ENCODE measurements around the gene ANXA10. TPM values are rescaled to one million over a fixed set of nuclear protein-coding genes. Genes with fewer than 3 reads are reported as not detected.
A peak's percentile ranks its signal among the peaks of the same experiment; 100 is the strongest.

ANXA10 gene
- total and polyA plus RNA-seq, 2 of the 4 experiments (the other 2 are of a cell fraction) = 0.44 to 0.72 TPM

DNA sequence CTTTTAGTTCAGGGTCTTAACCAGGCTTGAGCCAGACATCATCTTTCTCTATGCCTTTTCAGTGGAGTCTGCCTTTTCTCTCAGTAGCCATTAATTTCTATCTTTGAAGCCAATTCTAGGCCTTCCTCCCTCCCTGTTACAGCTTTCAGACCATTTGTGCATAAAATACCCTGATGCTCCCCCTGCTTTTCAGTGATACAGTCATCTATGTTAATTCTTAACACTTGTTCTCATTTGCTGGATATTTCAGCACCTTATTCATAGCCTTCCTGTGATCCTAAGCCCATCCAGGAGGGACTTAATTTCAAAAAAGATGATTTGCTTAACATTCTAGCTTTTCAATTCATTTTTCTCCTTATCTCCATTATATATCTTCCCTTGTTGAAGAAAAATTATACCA is 42.3 kb downstream of the ANXA10 start:
- ChIA-PET CTCF (interaction anchor here (0.6 kb wide), 1 partner anchor 10 kb away, joined by 4 read pairs; no protein-coding TSS in a partner anchor), POLR2A (ENCODE audit: unreplicated experiment) (no interaction called here)
- intact Hi-C loops (cut with micrococcal nuclease) (no loop called here), in situ Hi-C loops (cut with MboI; ENCODE audit: low sequenced_read_pairs) (no loop called here), dilution Hi-C loops (cut with HindIII; ENCODE audit: low sequenced_read_pairs, unreplicated experiment) (no loop called here)
- Histone ChIP-seq H2AFZ (replicated peaks; ENCODE audit: low read length, poor library complexity) (no peak overlapping the region), H4K5ac (ENCODE audit: low read depth, low read length) (no peak overlapping the region), H3K4me3 (ENCODE audit: insufficient read depth, low read depth, low read length) (no peak overlapping the region), H3K79me1 (ENCODE audit: low read depth in 1 of 2, low read length in 2 of 2) (no peaks in the 10 kb centered on the region), H2BK5ac (ENCODE audit: low read depth, low read length, poor library complexity, severe bottlenecking) (no peak overlapping the region), H3K4me1 (ENCODE audit: control insufficient read depth, insufficient read depth, low read length) (no peaks in the 10 kb centered on the region), H3K27me3 (ENCODE audit: control insufficient read depth, insufficient read depth, low read length) (no peaks in the 10 kb centered on the region), H2BK120ac (ENCODE audit: low read depth, low read length) (no peak overlapping the region), H4K8ac (ENCODE audit: low read depth in 2 of 2, low read length in 2 of 2) (no peak overlapping the region), H3K9me1 (ENCODE audit: insufficient read depth, low read length) (no peaks in the 10 kb centered on the region), H3K9ac (ENCODE audit: low read depth, low read length) (no peak overlapping the region), H3K4me2 (ENCODE audit: low read depth, low read length) (no peak overlapping the region), H3K14ac (replicated peaks; ENCODE audit: low read depth, low read length) (no peak overlapping the region), H3K18ac (ENCODE audit: low read depth, low read length) (peak overlapping the region; percentile 27; the same call in 1 of the 2 replicates), H2AK9ac (replicated peaks; ENCODE audit: low read depth, low read length, poor library complexity) (no peak overlapping the region), H3K36me3 (ENCODE audit: control insufficient read depth, insufficient read depth, low read length) (no peaks in the 10 kb centered on the region), H3K56ac (ENCODE audit: extremely low read depth, insufficient read depth, low read length) (no peak overlapping the region), H3K4ac (ENCODE audit: low read depth, low read length) (no peak overlapping the region), H2AK5ac (ENCODE audit: low read depth, low read length) (no peak overlapping the region), H3K23ac (ENCODE audit: low read depth, low read length) (no peak overlapping the region), H4K91ac (ENCODE audit: insufficient read depth, low read depth, low read length) (no peak overlapping the region), H2BK15ac (ENCODE audit: low read depth, low read length) (no peak overlapping the region), H3K9me3 (ENCODE audit: control insufficient read depth, insufficient read depth, low read length) (no peaks in the 10 kb centered on the region), H2BK20ac (ENCODE audit: low read depth, low read length) (no peak overlapping the region), H4K20me1 (ENCODE audit: insufficient read depth, low read length) (no peaks in the 10 kb centered on the region), H3K27ac (ENCODE audit: insufficient read depth, low read length) (no peak overlapping the region)
- TF ChIP-seq MAZ (IDR thresholded peaks at IDR 0.05; ENCODE audit: borderline replicate concordance, low read depth, low read length) (no peak), BHLHE40 (IDR thresholded peaks at IDR 0.05; ENCODE audit: low read depth, low read length) (no peak), POLR2A (IDR thresholded peaks at IDR 0.05; ENCODE audit: low read depth, low read length) (no peak), MAFK (IDR thresholded peaks at IDR 0.05; ENCODE audit: low read depth, low read length) (no peak), CEBPB (IDR thresholded peaks at IDR 0.05; ENCODE audit: low read depth, low read length) (no peak), RCOR1 (IDR thresholded peaks at IDR 0.05; ENCODE audit: insufficient replicate concordance, low read length) (no peak), MXI1 (IDR thresholded peaks at IDR 0.05; ENCODE audit: borderline replicate concordance, low read depth, low read length) (no peak), RAD21 (IDR thresholded peaks at IDR 0.05; ENCODE audit: low read length) (no peak), FOS (IDR thresholded peaks at IDR 0.05; ENCODE audit: low read depth, low read length) (no peak)
- TF ChIP-seq, protein P1, sequence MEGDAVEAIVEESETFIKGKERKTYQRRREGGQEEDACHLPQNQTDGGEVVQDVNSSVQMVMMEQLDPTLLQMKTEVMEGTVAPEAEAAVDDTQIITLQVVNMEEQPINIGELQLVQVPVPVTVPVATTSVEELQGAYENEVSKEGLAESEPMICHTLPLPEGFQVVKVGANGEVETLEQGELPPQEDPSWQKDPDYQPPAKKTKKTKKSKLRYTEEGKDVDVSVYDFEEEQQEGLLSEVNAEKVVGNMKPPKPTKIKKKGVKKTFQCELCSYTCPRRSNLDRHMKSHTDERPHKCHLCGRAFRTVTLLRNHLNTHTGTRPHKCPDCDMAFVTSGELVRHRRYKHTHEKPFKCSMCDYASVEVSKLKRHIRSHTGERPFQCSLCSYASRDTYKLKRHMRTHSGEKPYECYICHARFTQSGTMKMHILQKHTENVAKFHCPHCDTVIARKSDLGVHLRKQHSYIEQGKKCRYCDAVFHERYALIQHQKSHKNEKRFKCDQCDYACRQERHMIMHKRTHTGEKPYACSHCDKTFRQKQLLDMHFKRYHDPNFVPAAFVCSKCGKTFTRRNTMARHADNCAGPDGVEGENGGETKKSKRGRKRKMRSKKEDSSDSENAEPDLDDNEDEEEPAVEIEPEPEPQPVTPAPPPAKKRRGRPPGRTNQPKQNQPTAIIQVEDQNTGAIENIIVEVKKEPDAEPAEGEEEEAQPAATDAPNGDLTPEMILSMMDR (conservative IDR thresholded peaks at IDR 0.05; ENCODE audit: low read depth, low read length) = no peak
- TF ChIP-seq, protein P2, sequence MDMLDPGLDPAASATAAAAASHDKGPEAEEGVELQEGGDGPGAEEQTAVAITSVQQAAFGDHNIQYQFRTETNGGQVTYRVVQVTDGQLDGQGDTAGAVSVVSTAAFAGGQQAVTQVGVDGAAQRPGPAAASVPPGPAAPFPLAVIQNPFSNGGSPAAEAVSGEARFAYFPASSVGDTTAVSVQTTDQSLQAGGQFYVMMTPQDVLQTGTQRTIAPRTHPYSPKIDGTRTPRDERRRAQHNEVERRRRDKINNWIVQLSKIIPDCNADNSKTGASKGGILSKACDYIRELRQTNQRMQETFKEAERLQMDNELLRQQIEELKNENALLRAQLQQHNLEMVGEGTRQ (IDR thresholded peaks at IDR 0.05; ENCODE audit: low read depth, low read length) = no peak
- DNase-seq = no peak
- BruUV-seq (replicated peaks) = no TSS peak
- no peak for ATAC-seq (ENCODE audit: low read depth)
